IgD-negative memory B cell (primary cell): ENCODE results near the gene PLEKHH2. TPM values are rescaled to one million over a fixed set of nuclear protein-coding genes. Genes with fewer than 3 reads are reported as not detected.
"Not testable (repeated sequence)": the region's sequence is repeated elsewhere in the genome, so short reads cannot be mapped to it uniquely, and the experiment has no call there.

ENCODE experiments used
- H3K27ac Mint-ChIP-seq, 3 donors: one replicate each; pipeline ENCODE4 v1.8.0; 2020 to 2022; ENCODE audit warnings: mild to moderate bottlenecking in 3 of 3, mixed read lengths in 3 of 3, moderate library complexity in 1 of 3
- H3K27me3 Mint-ChIP-seq: one replicate; pipeline ENCODE4 v1.8.0; 2021; ENCODE audit warnings: mixed read lengths
- H3K36me3 Mint-ChIP-seq: one replicate; pipeline ENCODE4 v1.8.0; 2020; ENCODE audit warnings: mild to moderate bottlenecking, mixed read lengths
- H3K4me1 Mint-ChIP-seq, 3 donors: one replicate each; pipeline ENCODE4 v1.8.0; 2020 to 2022; ENCODE audit warnings: mixed read lengths in 3 of 3, mild to moderate bottlenecking in 1 of 3
- H3K4me3 Mint-ChIP-seq, 4 donors: one replicate each; pipeline ENCODE4 v1.8.0; 2020 to 2022; ENCODE audit warnings: mild to moderate bottlenecking in 4 of 4, mixed read lengths in 4 of 4, moderate library complexity in 3 of 4
- H3K9me3 Mint-ChIP-seq, 3 donors: one replicate each; pipeline ENCODE4 v1.8.0; 2020 to 2021; ENCODE audit warnings: mixed read lengths in 3 of 3, mild to moderate bottlenecking in 1 of 3
- polyA plus RNA-seq: library from polyadenylated mRNA; unstranded; fragments of 300-500 nt; fragmentation: Illumina TruSeq; gene quantifications from one replicate; pipeline ENCODE4 v1.2.3, GENCODE V29; 2021

Gene PLEKHH2
- polyA plus RNA-seq, 1 donor from 2014 or later: 0.46 TPM

GRCh38 chr2:43616967-43617680 is 19.9 kb upstream of the PLEKHH2 start:
- no peaks in the 10 kb centered on the region for H3K9me3 Mint-ChIP-seq

GRCh38 chr2:43619511-43619910 is 17.5 kb upstream of the PLEKHH2 start:
- Mint-ChIP-seq H3K4me3 (no peak overlapping the region), H3K36me3 (peaks cover 2% of the 10 kb centered on the region), H3K27ac (no peak overlapping the region), H3K9me3 (no peaks in the 10 kb centered on the region), H3K27me3 (peaks cover 15% of the 10 kb centered on the region), H3K4me1 (no peaks in the 10 kb centered on the region)

More at GRCh38 chr2:43616967-43617680, 19.9 kb upstream of the PLEKHH2 start:
- Mint-ChIP-seq H3K4me1 (peaks cover 0 to 2% (median 2%) of the 10 kb centered on the region in 3 donors), H3K27ac (peak overlapping the region in 1 of 3 donors; percentile 68), H3K4me3 (no peak overlapping the region), H3K27me3 (peaks cover 11% of the 10 kb centered on the region), H3K36me3 (peaks cover 5% of the 10 kb centered on the region)

- Mint-ChIP-seq H3K27ac (no peak overlapping the region), H3K4me3 (no peak overlapping the region), H3K36me3 (peaks cover 2% of the 10 kb centered on the region), H3K27me3 (peaks cover 13% of the 10 kb centered on the region), H3K4me1 (no peaks in the 10 kb centered on the region), H3K9me3 (peaks cover 0 to 4% (median 0%) of the 10 kb centered on the region in 3 donors)
Measured at GRCh38 chr2:43622931-43623451, 14.1 kb upstream of the PLEKHH2 start.

- H3K27ac Mint-ChIP-seq: peak overlapping the region in 1 of 3 donors; percentile 39
- peaks cover 0 to 10% (median 2%) of the 10 kb centered on the region in 3 donors for H3K9me3 Mint-ChIP-seq
- H3K27me3 Mint-ChIP-seq: peaks cover 33% of the 10 kb centered on the region
- H3K4me1 Mint-ChIP-seq: peaks cover 4 to 7% (median 5%) of the 10 kb centered on the region in 3 donors
- H3K4me3 Mint-ChIP-seq: no peak overlapping the region
- peaks cover 4% of the 10 kb centered on the region for H3K36me3 Mint-ChIP-seq
Measured at GRCh38 chr2:43631618-43632317, 5.3 kb upstream of the PLEKHH2 start.

GRCh38 chr2:43634604-43635306 is 2.3 kb upstream of the PLEKHH2 start:
- Mint-ChIP-seq H3K36me3 (peaks cover 3% of the 10 kb centered on the region), H3K9me3 (peaks cover 0 to 3% (median 2%) of the 10 kb centered on the region in 3 donors), H3K4me3 (peak overlapping the region in 1 of 4 donors; percentile 21), H3K27ac (no peak overlapping the region), H3K27me3 (peaks cover 40% of the 10 kb centered on the region), H3K4me1 (peaks cover 8 to 13% (median 12%) of the 10 kb centered on the region in 3 donors)

GRCh38 chr2:43636153-43636552 is 907 bp upstream of the PLEKHH2 start:
- peaks cover 40% of the 10 kb centered on the region for H3K27me3 Mint-ChIP-seq

GRCh38 chr2:43636621-43637020 is 439 bp upstream of the PLEKHH2 start:
- peaks cover 0 to 3% (median 0%) of the 10 kb centered on the region in 3 donors for H3K9me3 Mint-ChIP-seq
- peaks cover 8 to 13% (median 12%) of the 10 kb centered on the region in 3 donors for H3K4me1 Mint-ChIP-seq
- H3K36me3 Mint-ChIP-seq: peaks cover 4% of the 10 kb centered on the region
- peak overlapping the region; percentile 80 to 95 (median 90) for H3K4me3 Mint-ChIP-seq
- H3K27me3 Mint-ChIP-seq: peaks cover 40% of the 10 kb centered on the region
- peak overlapping the region in 2 of 3 donors; percentile 7 to 27 for H3K27ac Mint-ChIP-seq

More at GRCh38 chr2:43636153-43636552, 907 bp upstream of the PLEKHH2 start:
- Mint-ChIP-seq H3K4me1 (peaks cover 8 to 13% (median 12%) of the 10 kb centered on the region in 3 donors), H3K4me3 (peak overlapping the region; percentile 32 to 91 (median 77)), H3K27ac (peak overlapping the region in 1 of 3 donors; percentile 7)
- H3K9me3 Mint-ChIP-seq, H3K36me3 Mint-ChIP-seq: not testable (repeated sequence)

- peaks cover 6% of the 10 kb centered on the region for H3K27me3 Mint-ChIP-seq
Measured at GRCh38 chr2:43642363-43642762, 5.3 kb downstream of the PLEKHH2 start.

GRCh38 chr2:43643680-43644079 is 6.6 kb downstream of the PLEKHH2 start:
- H3K4me1 Mint-ChIP-seq: peaks cover 0 to 1% (median 0%) of the 10 kb centered on the region in 3 donors
- H3K4me3 Mint-ChIP-seq: no peak overlapping the region
- H3K27ac Mint-ChIP-seq: no peak overlapping the region
- no peaks in the 10 kb centered on the region for H3K9me3 Mint-ChIP-seq
- H3K27me3 Mint-ChIP-seq: no peaks in the 10 kb centered on the region
- H3K36me3 Mint-ChIP-seq: peaks cover 3% of the 10 kb centered on the region

More at GRCh38 chr2:43642363-43642762, 5.3 kb downstream of the PLEKHH2 start:
- Mint-ChIP-seq H3K9me3 (no peaks in the 10 kb centered on the region), H3K4me3 (peak overlapping the region in 1 of 4 donors; percentile 32), H3K27ac (no peak overlapping the region), H3K4me1 (peaks cover 1 to 7% (median 6%) of the 10 kb centered on the region in 3 donors), H3K36me3 (peaks cover 3% of the 10 kb centered on the region)

GRCh38 chr2:43648994-43649701 is 12.1 kb downstream of the PLEKHH2 start:
- Mint-ChIP-seq H3K27me3 (peaks cover 15% of the 10 kb centered on the region), H3K9me3 (no peaks in the 10 kb centered on the region), H3K4me3 (no peak overlapping the region), H3K36me3 (peaks cover 3% of the 10 kb centered on the region), H3K4me1 (peaks cover 0 to 1% (median 0%) of the 10 kb centered on the region in 3 donors), H3K27ac (no peak overlapping the region)

GRCh38 chr2:43653506-43653905 is 16.4 kb downstream of the PLEKHH2 start:
- peaks cover 3% of the 10 kb centered on the region for H3K36me3 Mint-ChIP-seq
- H3K27ac Mint-ChIP-seq: no peak overlapping the region
- H3K4me1 Mint-ChIP-seq: no peaks in the 10 kb centered on the region
- peaks cover 15% of the 10 kb centered on the region for H3K27me3 Mint-ChIP-seq
- H3K4me3 Mint-ChIP-seq: no peak overlapping the region
- H3K9me3 Mint-ChIP-seq: no peaks in the 10 kb centered on the region

GRCh38 chr2:43657241-43657640 is 20.2 kb downstream of the PLEKHH2 start:
- Mint-ChIP-seq H3K27me3 (peaks cover 9% of the 10 kb centered on the region), H3K27ac (no peak overlapping the region), H3K9me3 (peaks cover 0 to 3% (median 2%) of the 10 kb centered on the region in 3 donors), H3K36me3 (peaks cover 3% of the 10 kb centered on the region), H3K4me3 (no peak overlapping the region), H3K4me1 (no peaks in the 10 kb centered on the region)

GRCh38 chr2:43675646-43676321 is 38.7 kb downstream of the PLEKHH2 start:
- peaks cover 18% of the 10 kb centered on the region for H3K27me3 Mint-ChIP-seq
- no peak overlapping the region for H3K27ac Mint-ChIP-seq
- peaks cover 5 to 6% (median 6%) of the 10 kb centered on the region in 3 donors for H3K9me3 Mint-ChIP-seq
- H3K4me3 Mint-ChIP-seq: peak overlapping the region in 3 of 4 donors; percentile 13 to 66 (median 28)
- H3K4me1 Mint-ChIP-seq: peaks cover 0 to 5% (median 4%) of the 10 kb centered on the region in 3 donors
- H3K36me3 Mint-ChIP-seq: no peaks in the 10 kb centered on the region
